SH-SY5Y (cell line): ENCODE results near the gene CCR6.

Experiments used
- GATA2 ChIP-seq: IDR thresholded peaks from 2 replicates; pipeline ENCODE4 v1.6.1; 2011; ENCODE audit warnings: mild to moderate bottlenecking, low read depth, low read length
- GATA3 ChIP-seq: IDR thresholded peaks from 2 replicates; pipeline ENCODE4 v1.6.1; 2011; ENCODE audit warnings: low read depth, mild to moderate bottlenecking, low read length, moderate library complexity

CCR6 gene

DNA sequence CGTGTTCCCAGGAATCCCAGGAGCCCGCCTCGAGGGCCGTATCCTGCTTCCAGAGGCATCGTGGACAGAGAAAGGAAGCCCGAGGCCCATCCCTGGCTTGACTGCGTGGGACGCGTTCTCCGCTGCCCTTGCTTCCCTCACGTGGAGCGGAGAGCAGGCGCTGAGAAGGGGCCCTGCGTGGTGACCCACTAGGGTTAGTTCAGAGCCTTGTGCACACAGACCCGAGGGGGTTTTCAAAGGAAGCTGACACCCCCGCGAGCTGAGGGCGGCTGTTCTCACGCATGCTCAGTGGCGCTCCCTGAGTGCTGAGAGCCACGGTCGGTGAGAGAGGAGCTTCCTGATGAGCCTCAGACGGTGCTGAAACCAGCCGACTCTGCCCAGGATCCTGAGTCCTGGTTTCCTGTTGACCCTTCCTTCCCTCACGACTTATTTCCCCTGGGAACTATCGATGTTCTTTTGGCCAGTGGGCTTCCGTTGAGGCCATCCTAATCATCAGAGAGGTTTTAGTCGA is 28.9 kb upstream of the CCR6 start:
- no peak for TF ChIP-seq GATA2
- TF ChIP-seq GATA3: no peak

- TF ChIP-seq GATA3 (no peak), GATA2 (no peak)
Observed at GRCh38 chr6:167094436-167094819, 28.5 kb upstream of the CCR6 start.

GRCh38 chr6:167094820-167095637 is 27.9 kb upstream of the CCR6 start:
- no peak for TF ChIP-seq GATA3
- TF ChIP-seq GATA2: no peak

- TF ChIP-seq GATA3 (no peak), GATA2 (no peak)
Observed at GRCh38 chr6:167095888-167096287, 27.0 kb upstream of the CCR6 start.

DNA sequence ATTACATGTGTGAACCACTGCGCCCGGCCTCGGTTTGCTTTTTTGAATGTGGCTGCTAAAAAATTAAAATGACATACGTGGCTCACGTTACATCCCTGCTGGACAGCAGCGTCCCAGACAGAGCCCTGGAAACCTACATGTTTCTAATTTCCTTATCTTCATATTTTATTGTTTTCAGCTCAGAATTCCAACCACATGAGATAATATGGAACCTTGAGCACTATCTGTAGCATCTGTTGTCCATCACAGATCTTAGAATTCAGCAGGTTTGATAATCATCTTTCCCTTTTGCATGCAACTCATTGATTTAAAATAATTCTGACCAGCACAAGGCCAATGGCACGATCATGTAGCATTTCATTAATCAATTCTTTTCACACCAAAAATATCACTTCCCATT is 25.9 kb upstream of the CCR6 start:
- peak; percentile 43; the same call in 1 of the 2 replicates for TF ChIP-seq GATA3
- TF ChIP-seq GATA2: peak; percentile 42; the same call in 1 of the 2 replicates

GRCh38 chr6:167097770-167098169 is 25.1 kb upstream of the CCR6 start:
- no peak for TF ChIP-seq GATA2
- TF ChIP-seq GATA3: no peak

GRCh38 chr6:167098825-167099225 is 24.1 kb upstream of the CCR6 start:
- TF ChIP-seq GATA2: no peak
- no peak for TF ChIP-seq GATA3

DNA sequence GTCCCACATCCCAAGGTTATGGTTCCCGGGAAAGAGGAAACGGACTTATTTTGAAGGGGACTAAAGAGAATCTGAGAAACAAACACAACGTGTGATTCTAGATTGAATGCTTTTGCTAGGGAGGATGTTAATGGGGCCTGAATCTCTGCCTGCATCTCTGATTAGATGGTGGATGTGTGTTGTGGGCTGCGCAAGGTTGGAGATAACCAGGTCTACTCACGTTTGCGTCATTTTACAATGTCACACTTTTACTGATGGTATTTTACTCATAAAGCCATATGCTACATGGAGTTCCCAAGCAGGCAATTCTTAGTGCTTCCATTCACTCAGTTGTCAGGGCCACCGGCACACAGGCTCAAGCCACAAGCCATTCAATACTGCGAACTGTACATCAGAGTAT is 23.2 kb upstream of the CCR6 start:
- TF ChIP-seq GATA2 (no peak), GATA3 (no peak)

- TF ChIP-seq GATA3 (no peak), GATA2 (no peak)
Observed at GRCh38 chr6:167100241-167100674, 22.6 kb upstream of the CCR6 start.

DNA sequence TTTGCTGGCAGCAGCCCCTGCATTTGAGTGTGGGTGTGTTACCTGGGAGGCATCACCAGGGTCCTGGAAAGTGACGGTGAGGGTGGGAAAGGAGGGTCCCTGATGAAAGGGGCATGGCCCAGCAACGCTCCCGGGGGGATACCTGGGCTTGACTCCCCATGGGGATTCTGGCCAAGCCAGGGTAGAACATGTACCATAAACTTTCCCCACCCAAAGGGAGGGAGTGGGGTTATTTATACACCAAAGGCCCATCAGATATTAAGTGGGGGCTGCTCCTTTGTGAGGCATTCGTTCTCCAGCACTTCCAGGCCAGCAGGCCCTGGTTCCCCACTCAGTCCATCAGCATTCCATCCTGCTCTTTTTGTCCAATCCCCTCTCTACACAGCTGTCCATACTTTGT is 20.6 kb upstream of the CCR6 start:
- TF ChIP-seq GATA2: no peak
- TF ChIP-seq GATA3: no peak

GRCh38 chr6:167103041-167103891 is 19.6 kb upstream of the CCR6 start:
- TF ChIP-seq GATA3 (no peak), GATA2 (no peak)

GRCh38 chr6:167104388-167104787 is 18.5 kb upstream of the CCR6 start:
- TF ChIP-seq GATA2 (no peak), GATA3 (no peak)

DNA sequence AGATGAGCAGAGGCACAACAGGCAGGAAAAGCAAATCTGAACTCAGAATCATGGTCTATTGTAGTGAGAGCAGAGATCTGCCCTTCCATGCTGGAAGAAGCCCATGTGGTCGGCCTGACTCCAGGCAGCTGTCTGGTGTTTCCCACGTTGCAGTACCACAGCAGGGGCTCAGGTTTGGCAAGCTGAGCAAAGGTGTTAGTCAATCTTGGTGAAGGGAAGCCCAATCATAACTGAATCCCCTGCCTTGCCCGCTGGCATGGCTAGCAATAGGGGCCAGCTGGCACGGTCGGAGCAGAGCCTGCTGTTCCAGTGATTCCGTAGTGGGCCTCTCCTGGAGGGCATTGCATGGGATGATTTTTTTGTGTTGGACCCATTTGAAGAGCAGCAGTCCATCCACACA is 17.8 kb upstream of the CCR6 start:
- TF ChIP-seq GATA3: no peak
- no peak for TF ChIP-seq GATA2

DNA sequence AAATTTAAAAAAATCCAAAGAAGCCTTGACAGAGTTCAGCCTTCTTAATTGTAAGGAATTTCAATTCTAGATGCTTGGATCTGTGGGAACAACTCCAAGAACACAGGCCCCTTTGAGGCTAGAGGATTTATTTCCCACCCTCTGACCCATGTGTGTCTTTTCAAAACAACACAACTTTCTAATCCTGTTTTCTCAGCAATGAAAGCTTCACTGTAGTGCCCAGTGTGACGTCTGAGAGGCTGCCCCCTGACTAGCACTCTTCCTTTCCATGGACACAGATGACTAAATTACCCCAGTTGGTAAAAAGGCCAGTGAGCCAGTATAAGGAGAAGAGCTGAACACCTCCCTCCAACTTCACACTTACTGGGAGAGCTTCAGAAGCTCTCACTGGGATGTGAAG is 16.5 kb upstream of the CCR6 start:
- TF ChIP-seq GATA2: no peak
- TF ChIP-seq GATA3: no peak
